ENCODE measurements around the gene ZSCAN10.

The ZSCAN10 gene

GRCh38 chr16:3099395-3099731, 269 bp upstream of the ZSCAN10 start:
- no peak overlapping the region for H3K4me3 ChIP-seq (ENCODE audit: low read depth, low read length)
- no peak overlapping the region for H2AFZ ChIP-seq (ENCODE audit: insufficient read depth, low read length, poor library complexity)
- no peak overlapping the region for H4K8ac ChIP-seq (ENCODE audit: low read depth, low read length)
- H3K79me1 ChIP-seq (ENCODE audit: low read length) = peaks cover 8% of the 10 kb centered on the region
- peak overlapping the region; percentile 53 for H3K4me2 ChIP-seq (ENCODE audit: low read length)
- no peak overlapping the region for H3K27ac ChIP-seq (ENCODE audit: low read depth, low read length)
- no peak overlapping the region for H3K23ac ChIP-seq (ENCODE audit: low read length)
- H3K79me2 ChIP-seq (ENCODE audit: control insufficient read depth, insufficient read depth, low read length, poor library complexity) = no peaks in the 10 kb centered on the region
- H2BK120ac ChIP-seq (ENCODE audit: insufficient read depth, low read length, poor library complexity) = no peak overlapping the region
- H3K4me1 ChIP-seq (ENCODE audit: control insufficient read depth in 1 of 2, insufficient read depth in 2 of 2, low read length in 2 of 2) = peaks cover 9 to 13% of the 10 kb centered on the region in 2 experiments
- peaks cover 2% of the 10 kb centered on the region for H3K9me3 ChIP-seq (ENCODE audit: insufficient read depth, low read depth, low read length)
- H2AK5ac ChIP-seq (ENCODE audit: low read length) = no peak overlapping the region
- DNase-seq = no peak
- H3K27me3 ChIP-seq (ENCODE audit: insufficient read depth, low read length) = no peaks in the 10 kb centered on the region
- WGBS (ENCODE audit: extremely low coverage, insufficient coverage, insufficient read length) = no CpG with 5 or more reads among the region's 5 CpGs
- H3K36me3 ChIP-seq (ENCODE audit: control insufficient read depth in 1 of 2, insufficient read depth in 2 of 2, low read length in 2 of 2) = no peaks in the 10 kb centered on the region
- H4K12ac ChIP-seq (ENCODE audit: low read depth, low read length) = no peak overlapping the region
- no peak overlapping the region for H3K14ac ChIP-seq (ENCODE audit: low read length)
- H4K91ac ChIP-seq (ENCODE audit: low read depth, low read length) = no peak overlapping the region
- H3K4ac ChIP-seq (ENCODE audit: low read depth, low read length) = no peak overlapping the region
- no peak overlapping the region for H3K9ac ChIP-seq (ENCODE audit: low read length)
- H2BK12ac ChIP-seq (ENCODE audit: low read length) = no peak overlapping the region
- no peak overlapping the region for H3K18ac ChIP-seq (ENCODE audit: low read length)
- H2BK5ac ChIP-seq (ENCODE audit: low read depth, low read length, poor library complexity) = no peak overlapping the region

DNA sequence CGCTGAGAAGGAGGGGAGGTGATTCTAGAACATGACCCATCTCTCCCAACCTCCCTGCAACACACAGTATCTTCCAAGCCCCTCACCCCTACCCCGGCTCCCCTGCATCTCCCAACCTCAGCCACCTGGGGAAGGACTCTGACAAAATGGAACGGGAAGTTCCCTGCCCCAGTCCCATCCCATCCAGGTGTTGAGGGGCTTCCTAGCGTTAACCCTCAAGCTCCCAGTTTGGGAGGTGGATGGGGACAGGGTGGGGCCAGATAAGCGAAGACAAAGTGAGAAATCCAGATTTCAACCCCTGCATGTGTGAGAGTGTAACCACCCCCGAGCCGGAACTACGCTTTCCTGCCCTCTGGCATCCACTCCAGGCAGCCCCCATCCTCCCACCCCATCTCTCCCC, 1.8 kb downstream of the ZSCAN10 start:
- H2BK5ac ChIP-seq (ENCODE audit: low read depth, low read length, poor library complexity) = no peak overlapping the region
- no peak overlapping the region for H3K4ac ChIP-seq (ENCODE audit: low read depth, low read length)
- H3K27ac ChIP-seq (ENCODE audit: low read depth, low read length) = no peak overlapping the region
- peaks cover 9 to 13% of the 10 kb centered on the region in 2 experiments for H3K4me1 ChIP-seq (ENCODE audit: control insufficient read depth in 1 of 2, insufficient read depth in 2 of 2, low read length in 2 of 2)
- H3K18ac ChIP-seq (ENCODE audit: low read length) = no peak overlapping the region
- peaks cover 2% of the 10 kb centered on the region for H3K9me3 ChIP-seq (ENCODE audit: insufficient read depth, low read depth, low read length)
- H2AFZ ChIP-seq (ENCODE audit: insufficient read depth, low read length, poor library complexity) = no peak overlapping the region
- H3K27me3 ChIP-seq (ENCODE audit: insufficient read depth, low read length) = no peaks in the 10 kb centered on the region
- no peak overlapping the region for H4K8ac ChIP-seq (ENCODE audit: low read depth, low read length)
- H2BK12ac ChIP-seq (ENCODE audit: low read length) = no peak overlapping the region
- no peaks in the 10 kb centered on the region for H3K79me2 ChIP-seq (ENCODE audit: control insufficient read depth, insufficient read depth, low read length, poor library complexity)
- H3K14ac ChIP-seq (ENCODE audit: low read length) = no peak overlapping the region
- no peak overlapping the region for H2AK5ac ChIP-seq (ENCODE audit: low read length)
- no peak overlapping the region for H4K91ac ChIP-seq (ENCODE audit: low read depth, low read length)
- H3K9ac ChIP-seq (ENCODE audit: low read length) = no peak overlapping the region
- no peak overlapping the region for H4K12ac ChIP-seq (ENCODE audit: low read depth, low read length)
- no peak overlapping the region for H3K4me2 ChIP-seq (ENCODE audit: low read length)
- no peak overlapping the region for H2BK120ac ChIP-seq (ENCODE audit: insufficient read depth, low read length, poor library complexity)
- DNase-seq = no peak
- H3K23ac ChIP-seq (ENCODE audit: low read length) = no peak overlapping the region
- H3K36me3 ChIP-seq (ENCODE audit: control insufficient read depth in 1 of 2, insufficient read depth in 2 of 2, low read length in 2 of 2) = no peaks in the 10 kb centered on the region
- no peak overlapping the region for H3K4me3 ChIP-seq (ENCODE audit: low read depth, low read length)
- H3K79me1 ChIP-seq (ENCODE audit: low read length) = peaks cover 8% of the 10 kb centered on the region
- no CpG with 5 or more reads among the region's 8 CpGs for WGBS (ENCODE audit: extremely low coverage, insufficient coverage, insufficient read length)

- Histone ChIP-seq H3K18ac (ENCODE audit: low read length) (no peak overlapping the region), H3K23ac (ENCODE audit: low read length) (no peak overlapping the region), H2BK120ac (ENCODE audit: insufficient read depth, low read length, poor library complexity) (no peak overlapping the region), H3K4me1 (ENCODE audit: control insufficient read depth in 1 of 2, insufficient read depth in 2 of 2, low read length in 2 of 2) (peaks cover 9 to 13% of the 10 kb centered on the region in 2 experiments), H4K8ac (ENCODE audit: low read depth, low read length) (no peak overlapping the region), H3K9ac (ENCODE audit: low read length) (no peak overlapping the region), H3K27me3 (ENCODE audit: insufficient read depth, low read length) (no peaks in the 10 kb centered on the region), H3K27ac (ENCODE audit: low read depth, low read length) (no peak overlapping the region), H4K12ac (ENCODE audit: low read depth, low read length) (no peak overlapping the region), H3K4me3 (ENCODE audit: low read depth, low read length) (no peak overlapping the region), H2BK12ac (ENCODE audit: low read length) (no peak overlapping the region), H3K4ac (ENCODE audit: low read depth, low read length) (no peak overlapping the region), H3K4me2 (ENCODE audit: low read length) (no peak overlapping the region), H4K91ac (ENCODE audit: low read depth, low read length) (no peak overlapping the region), H2AFZ (ENCODE audit: insufficient read depth, low read length, poor library complexity) (no peak overlapping the region), H2AK5ac (ENCODE audit: low read length) (no peak overlapping the region), H2BK5ac (ENCODE audit: low read depth, low read length, poor library complexity) (no peak overlapping the region), H3K79me1 (ENCODE audit: low read length) (peaks cover 8% of the 10 kb centered on the region), H3K9me3 (ENCODE audit: insufficient read depth, low read depth, low read length) (peaks cover 2% of the 10 kb centered on the region), H3K36me3 (ENCODE audit: control insufficient read depth in 1 of 2, insufficient read depth in 2 of 2, low read length in 2 of 2) (no peaks in the 10 kb centered on the region), H3K14ac (ENCODE audit: low read length) (no peak overlapping the region), H3K79me2 (ENCODE audit: control insufficient read depth, insufficient read depth, low read length, poor library complexity) (no peaks in the 10 kb centered on the region)
- no peak for DNase-seq
- WGBS (ENCODE audit: extremely low coverage, insufficient coverage, insufficient read length) = no CpG with 5 or more reads among the region's 6 CpGs
Measured at GRCh38 chr16:3096362-3096761, 2.7 kb downstream of the ZSCAN10 start.

DNA sequence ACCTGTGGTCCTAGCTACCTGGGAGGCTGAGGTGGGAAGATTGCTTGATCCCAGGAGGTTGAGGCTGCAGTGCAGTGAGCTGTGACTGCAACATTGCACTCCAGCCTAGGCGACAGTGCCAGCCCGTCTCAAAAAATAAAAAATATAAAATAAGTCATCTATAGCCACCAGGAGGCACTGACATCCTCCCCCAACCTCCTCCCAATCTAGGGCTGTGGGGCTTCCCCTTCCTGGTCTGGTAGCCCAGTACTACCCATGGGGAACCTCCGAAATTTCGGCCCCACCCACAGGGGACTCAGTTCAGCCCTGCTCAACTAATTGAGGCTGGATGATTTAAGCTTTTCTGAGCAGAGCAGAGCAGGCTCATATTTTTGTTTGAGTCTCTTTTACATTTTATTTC, 3.2 kb downstream of the ZSCAN10 start:
- no peak overlapping the region for H4K91ac ChIP-seq (ENCODE audit: low read depth, low read length)
- H2BK5ac ChIP-seq (ENCODE audit: low read depth, low read length, poor library complexity) = no peak overlapping the region
- peak in 1 of 2 donors; percentile 24 for DNase-seq
- no peak overlapping the region for H4K12ac ChIP-seq (ENCODE audit: low read depth, low read length)
- H2BK12ac ChIP-seq (ENCODE audit: low read length) = no peak overlapping the region
- no CpG with 5 or more reads among the region's 4 CpGs for WGBS (ENCODE audit: extremely low coverage, insufficient coverage, insufficient read length)
- no peak overlapping the region for H3K23ac ChIP-seq (ENCODE audit: low read length)
- no peaks in the 10 kb centered on the region for H3K27me3 ChIP-seq (ENCODE audit: insufficient read depth, low read length)
- no peak overlapping the region for H3K4me2 ChIP-seq (ENCODE audit: low read length)
- H3K79me1 ChIP-seq (ENCODE audit: low read length) = peaks cover 6% of the 10 kb centered on the region
- no peak overlapping the region for H3K4ac ChIP-seq (ENCODE audit: low read depth, low read length)
- no peak overlapping the region for H3K18ac ChIP-seq (ENCODE audit: low read length)
- H3K79me2 ChIP-seq (ENCODE audit: control insufficient read depth, insufficient read depth, low read length, poor library complexity) = no peaks in the 10 kb centered on the region
- H3K27ac ChIP-seq (ENCODE audit: low read depth, low read length) = no peak overlapping the region
- H3K9ac ChIP-seq (ENCODE audit: low read length) = no peak overlapping the region
- H3K4me1 ChIP-seq (ENCODE audit: control insufficient read depth in 1 of 2, insufficient read depth in 2 of 2, low read length in 2 of 2) = peaks cover 9 to 13% of the 10 kb centered on the region in 2 experiments
- no peak overlapping the region for H2BK120ac ChIP-seq (ENCODE audit: insufficient read depth, low read length, poor library complexity)
- H2AK5ac ChIP-seq (ENCODE audit: low read length) = no peak overlapping the region
- H4K8ac ChIP-seq (ENCODE audit: low read depth, low read length) = no peak overlapping the region
- H2AFZ ChIP-seq (ENCODE audit: insufficient read depth, low read length, poor library complexity) = no peak overlapping the region
- no peak overlapping the region for H3K14ac ChIP-seq (ENCODE audit: low read length)
- H3K4me3 ChIP-seq (ENCODE audit: low read depth, low read length) = no peak overlapping the region
- no peaks in the 10 kb centered on the region for H3K36me3 ChIP-seq (ENCODE audit: control insufficient read depth in 1 of 2, insufficient read depth in 2 of 2, low read length in 2 of 2)
- H3K9me3 ChIP-seq (ENCODE audit: insufficient read depth, low read depth, low read length) = peaks cover 2% of the 10 kb centered on the region

Measured in trophoblast cell (in vitro differentiated cells and primary cell).